Stimulated activated naive B cell treated with anti-CD40 and anti-IgM and Interleukin-4, amounts not matched to agents 10 μg/mL and 1 μg/mL and 100 μg/mL, for 72 hours (primary cell): ENCODE results near the gene LDLRAD3.
"Not testable (repeated sequence)": the region's sequence is repeated elsewhere in the genome, so short reads cannot be mapped to it uniquely, and the experiment has no call there.

Source experiments
- ATAC-seq, 2 donors: fragments of 150-1000 bp; cut with Tn5 transposase; replicated peaks; 2 replicates each; pipeline ENCODE4 v1.10.0; 2021; ENCODE audit warnings: moderate library complexity in 1 of 2
- DNase-seq: peaks from one replicate; pipeline ENCODE4 v3.0.0; 2021
- H3K27ac Mint-ChIP-seq: one replicate; pipeline ENCODE4 v1.8.0; 2022; ENCODE audit warnings: mild to moderate bottlenecking, mixed read lengths
- H3K27me3 Mint-ChIP-seq, 2 donors: one replicate each; pipeline ENCODE4 v1.8.0; 2022; ENCODE audit warnings: mixed read lengths in 2 of 2
- H3K36me3 Mint-ChIP-seq, 2 donors: one replicate each; pipeline ENCODE4 v1.8.0; 2022; ENCODE audit warnings: mixed read lengths in 2 of 2, mild to moderate bottlenecking in 1 of 2
- H3K4me1 Mint-ChIP-seq, 2 donors: one replicate each; pipeline ENCODE4 v1.8.0; 2022; ENCODE audit warnings: mixed read lengths in 2 of 2, mild to moderate bottlenecking in 1 of 2
- H3K4me3 Mint-ChIP-seq, 2 donors: one replicate each; pipeline ENCODE4 v1.8.0; 2022; ENCODE audit warnings: mild to moderate bottlenecking in 2 of 2, mixed read lengths in 2 of 2, moderate library complexity in 1 of 2
- H3K9me3 Mint-ChIP-seq, 2 donors: one replicate each; pipeline ENCODE4 v1.8.0; 2022; ENCODE audit warnings: mixed read lengths in 2 of 2, mild to moderate bottlenecking in 1 of 2

Gene LDLRAD3

GRCh38 chr11:36033936-36034335 lies 90.1 kb downstream of the LDLRAD3 start:
- no peak for ATAC-seq
- no peaks in the 10 kb centered on the region for H3K9me3 Mint-ChIP-seq
- no peaks in the 10 kb centered on the region for H3K36me3 Mint-ChIP-seq
- no peak overlapping the region for H3K4me3 Mint-ChIP-seq
- H3K27me3 Mint-ChIP-seq = peaks cover 0 to 7% of the 10 kb centered on the region in 2 donors
- H3K27ac Mint-ChIP-seq = no peak overlapping the region
- DNase-seq = no peak
- no peaks in the 10 kb centered on the region for H3K4me1 Mint-ChIP-seq

GRCh38 chr11:36034551-36035331 lies 90.9 kb downstream of the LDLRAD3 start:
- Mint-ChIP-seq H3K9me3 (no peaks in the 10 kb centered on the region), H3K27ac (no peak overlapping the region), H3K27me3 (peaks cover 0 to 7% of the 10 kb centered on the region in 2 donors), H3K4me3 (no peak overlapping the region), H3K36me3 (no peaks in the 10 kb centered on the region), H3K4me1 (no peaks in the 10 kb centered on the region)
- no peak for ATAC-seq
- no peak for DNase-seq

- Mint-ChIP-seq H3K9me3 (no peaks in the 10 kb centered on the region), H3K27me3 (peaks cover 0 to 6% of the 10 kb centered on the region in 2 donors), H3K4me1 (no peaks in the 10 kb centered on the region), H3K27ac (no peak overlapping the region), H3K4me3 (no peak overlapping the region), H3K36me3 (no peaks in the 10 kb centered on the region)
- no peak for ATAC-seq
- DNase-seq = no peak
Measured at GRCh38 chr11:36035454-36035853, 91.6 kb downstream of the LDLRAD3 start.

- H3K4me1 Mint-ChIP-seq = no peaks in the 10 kb centered on the region
- no peaks in the 10 kb centered on the region for H3K9me3 Mint-ChIP-seq
- peaks cover 0 to 4% of the 10 kb centered on the region in 2 donors for H3K27me3 Mint-ChIP-seq
- ATAC-seq = no peak
- no peak overlapping the region for H3K4me3 Mint-ChIP-seq
- H3K36me3 Mint-ChIP-seq = no peaks in the 10 kb centered on the region
- DNase-seq = no peak
- no peak overlapping the region for H3K27ac Mint-ChIP-seq
Measured at GRCh38 chr11:36035999-36036398, 92.1 kb downstream of the LDLRAD3 start.

- Mint-ChIP-seq H3K36me3 (no peaks in the 10 kb centered on the region), H3K27me3 (peaks cover 0 to 9% of the 10 kb centered on the region in 2 donors), H3K4me3 (no peak overlapping the region), H3K9me3 (no peaks in the 10 kb centered on the region), H3K27ac (no peak overlapping the region), H3K4me1 (no peaks in the 10 kb centered on the region)
- no peak for DNase-seq
- no peak for ATAC-seq
Measured at GRCh38 chr11:36037031-36037430, 93.2 kb downstream of the LDLRAD3 start.

GRCh38 chr11:36038541-36038940 lies 94.7 kb downstream of the LDLRAD3 start:
- peaks cover 0 to 11% of the 10 kb centered on the region in 2 donors for H3K27me3 Mint-ChIP-seq
- H3K9me3 Mint-ChIP-seq = no peaks in the 10 kb centered on the region
- DNase-seq (no peak), ATAC-seq (no peak)
- H3K4me3 Mint-ChIP-seq = no peak overlapping the region
- no peak overlapping the region for H3K27ac Mint-ChIP-seq
- no peaks in the 10 kb centered on the region for H3K36me3 Mint-ChIP-seq
- H3K4me1 Mint-ChIP-seq = no peaks in the 10 kb centered on the region

- DNase-seq = no peak
- no peak overlapping the region for H3K4me3 Mint-ChIP-seq
- H3K4me1 Mint-ChIP-seq = no peaks in the 10 kb centered on the region
- no peak overlapping the region for H3K27ac Mint-ChIP-seq
- H3K9me3 Mint-ChIP-seq = no peaks in the 10 kb centered on the region
- H3K27me3 Mint-ChIP-seq = peaks cover 0 to 7% of the 10 kb centered on the region in 2 donors
- no peak for ATAC-seq
- H3K36me3 Mint-ChIP-seq = no peaks in the 10 kb centered on the region
Measured at GRCh38 chr11:36039471-36039870, 95.6 kb downstream of the LDLRAD3 start.

- H3K27me3 Mint-ChIP-seq = peaks cover 0 to 7% of the 10 kb centered on the region in 2 donors
- H3K36me3 Mint-ChIP-seq = no peaks in the 10 kb centered on the region
- H3K27ac Mint-ChIP-seq = no peak overlapping the region
- DNase-seq (no peak), ATAC-seq (peak; percentile 38 to 57)
- H3K4me3 Mint-ChIP-seq = no peak overlapping the region
- peaks cover 5 to 6% of the 10 kb centered on the region in 2 donors for H3K9me3 Mint-ChIP-seq
- no peaks in the 10 kb centered on the region for H3K4me1 Mint-ChIP-seq
Measured at GRCh38 chr11:36041988-36042611, 98.2 kb downstream of the LDLRAD3 start.

- DNase-seq (no peak), ATAC-seq (no peak)
- no peaks in the 10 kb centered on the region for H3K4me1 Mint-ChIP-seq
- H3K36me3 Mint-ChIP-seq = no peaks in the 10 kb centered on the region
- H3K9me3 Mint-ChIP-seq = peaks cover 5 to 6% of the 10 kb centered on the region in 2 donors
- H3K27ac Mint-ChIP-seq = no peak overlapping the region
- no peak overlapping the region for H3K4me3 Mint-ChIP-seq
- peaks cover 8 to 17% of the 10 kb centered on the region in 2 donors for H3K27me3 Mint-ChIP-seq
Measured at GRCh38 chr11:36044636-36045035, 100.8 kb downstream of the LDLRAD3 start.

GRCh38 chr11:36045945-36046344 lies 102.1 kb downstream of the LDLRAD3 start:
- not testable (repeated sequence) for H3K4me1 Mint-ChIP-seq, DNase-seq, H3K36me3 Mint-ChIP-seq, H3K27ac Mint-ChIP-seq, H3K9me3 Mint-ChIP-seq, H3K4me3 Mint-ChIP-seq, ATAC-seq
- peaks cover 11 to 20% of the 10 kb centered on the region in 2 donors for H3K27me3 Mint-ChIP-seq

- peaks cover 19% of the 10 kb centered on the region in 2 donors for H3K27me3 Mint-ChIP-seq
- H3K27ac Mint-ChIP-seq = no peak overlapping the region
- H3K36me3 Mint-ChIP-seq = no peaks in the 10 kb centered on the region
- peaks cover 5 to 9% of the 10 kb centered on the region in 2 donors for H3K9me3 Mint-ChIP-seq
- no peak for ATAC-seq
- H3K4me3 Mint-ChIP-seq = no peak overlapping the region
- no peaks in the 10 kb centered on the region for H3K4me1 Mint-ChIP-seq
- no peak for DNase-seq
Measured at GRCh38 chr11:36046932-36047331, 103.1 kb downstream of the LDLRAD3 start.

- Mint-ChIP-seq H3K27ac (no peak overlapping the region), H3K36me3 (no peaks in the 10 kb centered on the region), H3K27me3 (peaks cover 16 to 19% of the 10 kb centered on the region in 2 donors), H3K9me3 (peaks cover 5 to 9% of the 10 kb centered on the region in 2 donors), H3K4me3 (no peak overlapping the region), H3K4me1 (no peaks in the 10 kb centered on the region)
- no peak for ATAC-seq
- no peak for DNase-seq
Measured at GRCh38 chr11:36047344-36047743, 103.5 kb downstream of the LDLRAD3 start.

- DNase-seq (no peak), ATAC-seq (no peak)
- no peaks in the 10 kb centered on the region for H3K36me3 Mint-ChIP-seq
- H3K27me3 Mint-ChIP-seq = peaks cover 16 to 19% of the 10 kb centered on the region in 2 donors
- H3K4me3 Mint-ChIP-seq = no peak overlapping the region
- peaks cover 5 to 9% of the 10 kb centered on the region in 2 donors for H3K9me3 Mint-ChIP-seq
- no peaks in the 10 kb centered on the region for H3K4me1 Mint-ChIP-seq
- no peak overlapping the region for H3K27ac Mint-ChIP-seq
Measured at GRCh38 chr11:36048496-36049247, 104.8 kb downstream of the LDLRAD3 start.

- Mint-ChIP-seq H3K27me3 (peaks cover 16 to 19% of the 10 kb centered on the region in 2 donors), H3K9me3 (peaks cover 6 to 9% of the 10 kb centered on the region in 2 donors), H3K4me1 (no peaks in the 10 kb centered on the region), H3K36me3 (peaks cover 0 to 1% of the 10 kb centered on the region in 2 donors), H3K27ac (no peak overlapping the region), H3K4me3 (no peak overlapping the region)
- DNase-seq = no peak
- no peak for ATAC-seq
Measured at GRCh38 chr11:36051235-36052144, 107.6 kb downstream of the LDLRAD3 start.
